ENCODE measurements around the gene AKTIP. TPM values are rescaled to one million over a fixed set of nuclear protein-coding genes. Genes with fewer than 3 reads are reported as not detected.

The AKTIP gene
- total RNA-seq, 1 experiment from 2014 or later = 26.2 TPM

GRCh38 chr16:53504665-53505064 is 1.7 kb upstream of the AKTIP start:
- H2BK5ac ChIP-seq (ENCODE audit: insufficient read length, low read length) = no peak overlapping the region
- WGBS (ENCODE audit: extremely low coverage, insufficient read length, low lambda C conversion rate) = no CpG with 5 or more reads among the region's 7 CpGs
- H3K79me1 ChIP-seq (ENCODE audit: insufficient read depth, low read depth, low read length, poor library complexity, severe bottlenecking) = no peaks in the 10 kb centered on the region
- peak overlapping the region; percentile 86 to 95 for H3K4me3 Mint-ChIP-seq
- H3K23ac ChIP-seq (ENCODE audit: insufficient read length, low read depth, low read length) = no peak overlapping the region
- no peaks in the 10 kb centered on the region for H4K20me1 ChIP-seq (ENCODE audit: control insufficient read depth, insufficient read depth, insufficient read length)
- no peak overlapping the region for H3K9ac ChIP-seq (ENCODE audit: extremely low read depth, insufficient read length, low read length)
- H3K4ac ChIP-seq (ENCODE audit: low read depth, low read length) = no peak overlapping the region
- H3T11ph ChIP-seq (ENCODE audit: low read length) = no peak overlapping the region
- H3K9me3 ChIP-seq (ENCODE audit: control insufficient read depth, low read depth, low read length) = no peaks in the 10 kb centered on the region
- no peak for DNase-seq
- no peaks in the 10 kb centered on the region; the same call in 1 of the 2 replicates for H3K79me2 ChIP-seq (ENCODE audit: insufficient read depth, low read length)
- no peak overlapping the region for H3K56ac ChIP-seq (ENCODE audit: insufficient read length, low read depth, low read length)
- H2BK12ac ChIP-seq (ENCODE audit: insufficient read length, low read depth, low read length) = no peak overlapping the region
- H3K27me3 ChIP-seq (ENCODE audit: insufficient read depth, low read length) = no peaks in the 10 kb centered on the region
- no peak overlapping the region for H2AFZ ChIP-seq (ENCODE audit: low read length)
- peaks cover 5% of the 10 kb centered on the region for H3K23me2 ChIP-seq (ENCODE audit: insufficient read length, low read depth, low read length, poor library complexity, severe bottlenecking)
- no peak overlapping the region for H2BK20ac ChIP-seq (ENCODE audit: low read depth, low read length, poor library complexity, severe bottlenecking)
- H3K4me1 Mint-ChIP-seq = peaks cover 25 to 31% of the 10 kb centered on the region in 2 experiments
- TF ChIP-seq, protein P1, sequence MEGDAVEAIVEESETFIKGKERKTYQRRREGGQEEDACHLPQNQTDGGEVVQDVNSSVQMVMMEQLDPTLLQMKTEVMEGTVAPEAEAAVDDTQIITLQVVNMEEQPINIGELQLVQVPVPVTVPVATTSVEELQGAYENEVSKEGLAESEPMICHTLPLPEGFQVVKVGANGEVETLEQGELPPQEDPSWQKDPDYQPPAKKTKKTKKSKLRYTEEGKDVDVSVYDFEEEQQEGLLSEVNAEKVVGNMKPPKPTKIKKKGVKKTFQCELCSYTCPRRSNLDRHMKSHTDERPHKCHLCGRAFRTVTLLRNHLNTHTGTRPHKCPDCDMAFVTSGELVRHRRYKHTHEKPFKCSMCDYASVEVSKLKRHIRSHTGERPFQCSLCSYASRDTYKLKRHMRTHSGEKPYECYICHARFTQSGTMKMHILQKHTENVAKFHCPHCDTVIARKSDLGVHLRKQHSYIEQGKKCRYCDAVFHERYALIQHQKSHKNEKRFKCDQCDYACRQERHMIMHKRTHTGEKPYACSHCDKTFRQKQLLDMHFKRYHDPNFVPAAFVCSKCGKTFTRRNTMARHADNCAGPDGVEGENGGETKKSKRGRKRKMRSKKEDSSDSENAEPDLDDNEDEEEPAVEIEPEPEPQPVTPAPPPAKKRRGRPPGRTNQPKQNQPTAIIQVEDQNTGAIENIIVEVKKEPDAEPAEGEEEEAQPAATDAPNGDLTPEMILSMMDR (conservative IDR thresholded peaks at IDR 0.05) = no peak
- no peak overlapping the region for H4K5ac ChIP-seq (ENCODE audit: insufficient read length, low read depth, low read length)
- peaks cover 7% of the 10 kb centered on the region; the same call in 1 of the 2 replicates for H3K4me1 ChIP-seq (ENCODE audit: insufficient read depth, low read length)
- peaks cover 0 to 5% (median 0%) of the 10 kb centered on the region in 3 experiments; a peak in 2 of 7 replicates for H3K36me3 Mint-ChIP-seq (ENCODE audit: insufficient read depth in 1 of 3, low read depth in 3 of 3)
- H4K8ac ChIP-seq (replicated peaks; ENCODE audit: insufficient read length, low read depth, low read length) = no peak overlapping the region
- H3K27me3 Mint-ChIP-seq (ENCODE audit: low read depth) = no peaks in the 10 kb centered on the region
- H3K4me2 ChIP-seq (ENCODE audit: insufficient read depth, insufficient read length, low read length) = peak overlapping the region; percentile 71
- peak overlapping the region; percentile 38 to 91 (median 90); a peak in 5 of 7 replicates for H3K27ac Mint-ChIP-seq
- no peak overlapping the region for H2BK15ac ChIP-seq (ENCODE audit: low read depth, low read length)
- H3K14ac ChIP-seq (ENCODE audit: insufficient read depth, low read length) = no peak overlapping the region
- H3K9me3 Mint-ChIP-seq = peaks cover 0 to 2% of the 10 kb centered on the region in 2 experiments; a peak in 1 of 5 replicates
- no peak overlapping the region for H2AK5ac ChIP-seq (ENCODE audit: insufficient read length, low read length)
- no peak overlapping the region for H3K27ac ChIP-seq (ENCODE audit: insufficient read length, low read depth, low read length)
- no peak overlapping the region for H3K18ac ChIP-seq (ENCODE audit: insufficient read length, low read depth, low read length)
- H2BK120ac ChIP-seq (ENCODE audit: low read depth, low read length, poor library complexity, severe bottlenecking) = no peak overlapping the region
- H4K91ac ChIP-seq (ENCODE audit: insufficient read length, low read depth, low read length) = no peak overlapping the region

Data from H9 (cell line).